Measurements from ENCODE around the gene PRKAR1A. TPM values are rescaled to one million over a fixed set of nuclear protein-coding genes. Genes with fewer than 3 reads are reported as not detected.

The PRKAR1A gene
- total RNA-seq, 1 experiment from 2014 or later: 433 TPM

GRCh38 chr17:68584581-68585303 is 72.5 kb downstream of the PRKAR1A start:
- Histone ChIP-seq H3K27ac (no peak overlapping the region), H3K4me3 (no peak overlapping the region), H3K9me3 (replicated peaks) (peaks cover 3% of the 10 kb centered on the region; the same call in 1 of the 2 replicates), H3K27me3 (replicated peaks) (no peaks in the 10 kb centered on the region), H3K36me3 (no peaks in the 10 kb centered on the region), H3K4me1 (replicated peaks) (no peaks in the 10 kb centered on the region)
- DNase-seq (ENCODE audit: low read depth in 1 of 2, low spot score in 2 of 2): no peak

DNA sequence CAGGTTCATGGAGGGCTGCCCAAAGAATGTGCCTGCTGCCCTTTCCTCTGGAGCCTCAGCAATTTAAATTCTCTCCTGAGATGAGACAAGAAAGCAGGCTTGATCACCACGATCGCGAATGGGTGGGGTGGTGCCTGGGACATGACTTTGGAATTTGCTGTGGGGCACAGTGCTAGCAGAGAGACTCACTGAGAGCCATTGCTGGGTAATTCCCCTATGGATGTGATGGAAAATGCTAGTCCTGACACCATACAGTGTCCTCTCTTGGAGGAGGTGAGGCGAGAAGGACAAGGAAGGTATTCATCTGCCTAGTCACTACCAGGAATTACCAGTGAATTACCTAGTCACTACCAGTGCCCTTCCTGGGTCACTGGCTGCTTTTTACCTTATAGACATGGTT is 73.4 kb downstream of the PRKAR1A start:
- no peaks in the 10 kb centered on the region for H3K4me1 ChIP-seq (replicated peaks)
- peaks cover 3% of the 10 kb centered on the region; the same call in 1 of the 2 replicates for H3K9me3 ChIP-seq (replicated peaks)
- H3K4me3 ChIP-seq: no peak overlapping the region
- H3K27me3 ChIP-seq (replicated peaks): no peaks in the 10 kb centered on the region
- H3K36me3 ChIP-seq: no peaks in the 10 kb centered on the region
- no peak for DNase-seq (ENCODE audit: low read depth in 1 of 2, low spot score in 2 of 2)
- H3K27ac ChIP-seq: no peak overlapping the region

- no peaks in the 10 kb centered on the region for H3K27me3 ChIP-seq (replicated peaks)
- no peak overlapping the region for H3K27ac ChIP-seq
- DNase-seq (ENCODE audit: low read depth in 1 of 2, low spot score in 2 of 2): no peak
- no peaks in the 10 kb centered on the region for H3K4me1 ChIP-seq (replicated peaks)
- H3K36me3 ChIP-seq: no peaks in the 10 kb centered on the region
- peaks cover 3% of the 10 kb centered on the region; the same call in 1 of the 2 replicates for H3K9me3 ChIP-seq (replicated peaks)
- no peak overlapping the region for H3K4me3 ChIP-seq
Measured at GRCh38 chr17:68587026-68587425, 74.8 kb downstream of the PRKAR1A start.

DNA sequence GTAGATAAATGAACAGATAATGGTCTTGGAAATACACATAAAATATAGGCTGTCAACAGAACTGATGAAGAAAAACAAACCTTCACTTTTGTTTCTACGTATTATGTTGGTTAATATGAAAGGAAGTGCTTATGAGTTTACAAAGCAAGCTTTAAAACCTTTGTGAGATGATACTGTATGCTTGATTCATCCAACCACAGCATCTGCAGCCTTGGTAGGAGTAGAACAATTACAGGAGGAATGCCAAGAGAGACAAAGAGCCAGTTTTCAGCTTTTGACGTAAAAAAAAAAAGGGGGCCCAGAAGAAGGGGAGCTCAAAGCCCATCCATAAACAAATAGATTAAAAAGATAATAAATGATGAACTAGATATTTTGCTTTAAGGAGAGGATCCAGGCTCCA is 75.6 kb downstream of the PRKAR1A start:
- no peak for DNase-seq (ENCODE audit: low read depth in 1 of 2, low spot score in 2 of 2)
- Histone ChIP-seq H3K9me3 (replicated peaks) (peaks cover 3% of the 10 kb centered on the region; the same call in 1 of the 2 replicates), H3K27me3 (replicated peaks) (no peaks in the 10 kb centered on the region), H3K36me3 (no peaks in the 10 kb centered on the region), H3K27ac (no peak overlapping the region), H3K4me1 (replicated peaks) (no peaks in the 10 kb centered on the region), H3K4me3 (no peak overlapping the region)

- Histone ChIP-seq H3K27me3 (replicated peaks) (no peaks in the 10 kb centered on the region), H3K9me3 (replicated peaks) (peaks cover 3% of the 10 kb centered on the region; the same call in 1 of the 2 replicates), H3K4me3 (no peak overlapping the region), H3K36me3 (no peaks in the 10 kb centered on the region), H3K4me1 (replicated peaks) (no peaks in the 10 kb centered on the region), H3K27ac (no peak overlapping the region)
- no peak for DNase-seq (ENCODE audit: low read depth in 1 of 2, low spot score in 2 of 2)
Measured at GRCh38 chr17:68588362-68588761, 76.1 kb downstream of the PRKAR1A start.

- peak in 1 of 2 experiments; percentile 30 for DNase-seq (ENCODE audit: low read depth in 1 of 2, low spot score in 2 of 2)
- Histone ChIP-seq H3K27me3 (replicated peaks) (no peaks in the 10 kb centered on the region), H3K9me3 (replicated peaks) (peaks cover 3% of the 10 kb centered on the region; the same call in 1 of the 2 replicates), H3K4me1 (replicated peaks) (no peaks in the 10 kb centered on the region), H3K36me3 (no peaks in the 10 kb centered on the region), H3K4me3 (no peak overlapping the region), H3K27ac (no peak overlapping the region)
Measured at GRCh38 chr17:68589086-68589485, 76.9 kb downstream of the PRKAR1A start.

DNA sequence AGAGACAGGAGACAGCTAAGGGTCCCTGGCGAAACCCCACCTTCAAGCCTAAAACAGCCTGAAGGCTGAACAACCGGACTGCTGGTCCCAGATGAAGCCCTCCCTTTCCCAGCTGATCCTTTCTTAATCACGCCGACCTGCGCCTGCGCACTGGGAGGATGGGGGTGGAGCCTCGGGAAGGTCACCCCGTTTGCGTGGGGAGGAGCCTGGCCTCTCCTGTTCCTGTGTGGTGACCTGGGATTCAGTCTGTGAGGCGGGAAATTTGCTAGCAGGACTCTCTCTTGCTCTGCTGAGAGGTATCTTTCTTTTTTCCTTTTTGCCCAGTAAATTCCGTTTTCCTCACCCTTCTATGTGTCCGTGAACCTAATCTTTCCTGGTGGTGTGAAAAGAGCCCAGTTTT is 79.4 kb downstream of the PRKAR1A start:
- DNase-seq (ENCODE audit: low read depth in 1 of 2, low spot score in 2 of 2): no peak
- Histone ChIP-seq H3K36me3 (no peaks in the 10 kb centered on the region), H3K4me1 (replicated peaks) (no peaks in the 10 kb centered on the region), H3K9me3 (replicated peaks) (no peaks in the 10 kb centered on the region), H3K27ac (no peak overlapping the region), H3K27me3 (replicated peaks) (no peaks in the 10 kb centered on the region), H3K4me3 (no peak overlapping the region)

DNA sequence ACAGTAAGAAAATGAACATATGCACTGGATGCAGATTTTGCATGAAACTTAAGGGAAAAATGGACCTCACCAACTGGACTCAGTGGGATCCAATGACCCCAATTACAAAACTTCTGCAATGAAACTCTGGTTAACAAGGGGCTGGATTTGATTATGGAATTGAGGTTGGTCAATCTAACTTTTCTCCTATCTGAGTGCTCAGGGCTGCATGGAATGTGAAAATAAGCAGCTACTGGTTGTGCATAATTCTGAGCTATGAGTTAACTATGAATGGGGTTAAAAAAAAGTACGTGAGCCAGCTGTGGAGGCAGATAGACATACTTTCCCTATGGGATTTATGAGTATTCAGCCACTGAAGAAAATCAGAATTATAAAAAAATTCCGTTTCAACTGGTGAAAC is 79.8 kb downstream of the PRKAR1A start:
- Histone ChIP-seq H3K4me1 (replicated peaks) (no peaks in the 10 kb centered on the region), H3K27ac (no peak overlapping the region), H3K9me3 (replicated peaks) (no peaks in the 10 kb centered on the region), H3K36me3 (no peaks in the 10 kb centered on the region), H3K4me3 (no peak overlapping the region), H3K27me3 (replicated peaks) (no peaks in the 10 kb centered on the region)
- no peak for DNase-seq (ENCODE audit: low read depth in 1 of 2, low spot score in 2 of 2)

DNA sequence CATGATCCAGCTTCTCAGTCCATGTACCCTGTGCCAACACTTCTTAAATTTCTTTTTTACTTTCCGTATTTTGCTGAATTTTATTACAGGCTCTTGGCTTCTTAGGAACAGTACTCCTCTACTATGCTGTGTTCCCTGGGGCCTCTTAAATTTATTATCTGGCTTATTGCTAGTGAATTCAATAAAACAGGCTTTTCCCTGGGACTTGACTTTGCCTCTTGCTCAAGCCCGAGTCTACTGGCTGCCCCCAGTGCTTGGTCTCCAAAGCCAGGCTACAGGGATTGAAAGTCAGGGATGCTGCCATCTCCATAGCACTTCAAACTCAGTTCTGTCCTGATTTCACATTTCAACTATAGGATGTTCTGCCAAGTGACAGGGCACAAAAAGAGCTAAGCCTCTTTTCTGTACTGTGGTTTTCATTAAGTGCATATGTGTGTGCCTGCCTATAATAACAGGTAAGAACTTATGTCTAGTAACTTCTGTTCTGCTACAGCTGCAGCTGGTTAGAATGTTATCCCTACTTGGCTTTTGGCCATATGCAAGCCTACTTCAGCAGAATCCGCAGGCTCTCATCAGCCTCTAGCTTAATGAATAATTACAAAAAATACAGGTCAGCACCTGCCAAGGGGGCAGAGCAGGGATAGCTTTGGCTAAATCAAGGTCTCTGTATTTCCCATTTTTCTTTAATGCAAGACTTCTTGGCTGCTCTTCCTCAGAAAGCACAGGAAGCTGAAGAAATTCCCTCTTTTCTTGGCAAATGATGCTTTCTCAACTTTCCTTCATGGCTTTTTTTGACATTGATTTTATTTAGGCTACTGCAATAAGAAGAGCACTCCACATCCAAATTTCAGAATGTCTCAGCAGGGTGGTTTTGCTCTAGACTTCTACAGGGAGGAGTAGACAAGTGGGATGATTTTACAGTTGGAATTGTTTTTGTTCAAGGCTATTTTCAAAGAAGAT is 80.7 kb downstream of the PRKAR1A start:
- H3K36me3 ChIP-seq: no peaks in the 10 kb centered on the region
- DNase-seq (ENCODE audit: low read depth in 1 of 2, low spot score in 2 of 2): no peak
- H3K9me3 ChIP-seq (replicated peaks): no peaks in the 10 kb centered on the region
- H3K27me3 ChIP-seq (replicated peaks): no peaks in the 10 kb centered on the region
- H3K4me1 ChIP-seq (replicated peaks): no peaks in the 10 kb centered on the region
- H3K4me3 ChIP-seq: no peak overlapping the region
- no peak overlapping the region for H3K27ac ChIP-seq

DNA sequence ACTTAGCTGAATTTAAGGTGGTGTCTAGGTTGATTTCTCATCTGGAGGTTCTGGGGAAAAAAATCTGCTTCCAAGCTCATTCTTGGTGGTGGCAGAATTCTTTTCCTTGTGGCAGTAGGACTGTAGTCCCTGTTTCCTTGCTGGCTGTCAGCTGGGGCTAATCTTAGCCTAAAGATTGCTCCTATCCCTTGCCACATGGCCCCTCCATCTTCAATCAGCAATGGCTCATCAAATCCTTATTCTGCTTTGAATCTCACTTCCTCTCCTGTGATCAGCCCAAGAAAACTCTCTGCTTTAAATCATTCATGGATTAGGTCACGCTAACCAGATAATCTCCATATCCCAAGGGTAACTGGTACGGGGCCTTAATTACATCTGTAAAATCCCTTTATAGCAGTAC is 82.3 kb downstream of the PRKAR1A start:
- Histone ChIP-seq H3K27ac (no peak overlapping the region), H3K4me1 (replicated peaks) (no peaks in the 10 kb centered on the region), H3K9me3 (replicated peaks) (no peaks in the 10 kb centered on the region)

GRCh38 chr17:68595496-68595895 is 83.3 kb downstream of the PRKAR1A start:
- 0 out of 2 replicates have a peak, but pooled peaks cover 4% of the 10 kb centered on the region for H3K4me1 ChIP-seq (replicated peaks)
- H3K36me3 ChIP-seq: no peaks in the 10 kb centered on the region
- no peak for DNase-seq (ENCODE audit: low read depth in 1 of 2, low spot score in 2 of 2)
- H3K9me3 ChIP-seq (replicated peaks): peaks cover 3% of the 10 kb centered on the region; the same call in 1 of the 2 replicates
- H3K4me3 ChIP-seq: no peak overlapping the region
- no peak overlapping the region for H3K27ac ChIP-seq
- peaks cover 18% of the 10 kb centered on the region for H3K27me3 ChIP-seq (replicated peaks)

More for the DNA sequence above, 82.3 kb downstream of the PRKAR1A start:
- H3K27me3 ChIP-seq (replicated peaks): peaks cover 9% of the 10 kb centered on the region
- DNase-seq (ENCODE audit: low read depth in 1 of 2, low spot score in 2 of 2): no peak
- H3K36me3 ChIP-seq: no peaks in the 10 kb centered on the region
- H3K4me3 ChIP-seq: no peak overlapping the region

- Histone ChIP-seq H3K27me3 (replicated peaks) (peaks cover 22% of the 10 kb centered on the region), H3K36me3 (no peaks in the 10 kb centered on the region), H3K27ac (no peak overlapping the region), H3K4me3 (no peak overlapping the region), H3K4me1 (replicated peaks) (peaks cover 7% of the 10 kb centered on the region; the same call in 1 of the 2 replicates), H3K9me3 (replicated peaks) (peaks cover 4% of the 10 kb centered on the region; the same call in 1 of the 2 replicates)
- no peak for DNase-seq (ENCODE audit: low read depth in 1 of 2, low spot score in 2 of 2)
Measured at GRCh38 chr17:68595986-68596385, 83.8 kb downstream of the PRKAR1A start.

- Histone ChIP-seq H3K27ac (no peak overlapping the region), H3K27me3 (replicated peaks) (peaks cover 24% of the 10 kb centered on the region), H3K36me3 (no peaks in the 10 kb centered on the region), H3K4me3 (no peak overlapping the region), H3K9me3 (replicated peaks) (peaks cover 4% of the 10 kb centered on the region; the same call in 1 of the 2 replicates), H3K4me1 (replicated peaks) (peaks cover 7% of the 10 kb centered on the region; the same call in 1 of the 2 replicates)
- DNase-seq (ENCODE audit: low read depth in 1 of 2, low spot score in 2 of 2): no peak
Measured at GRCh38 chr17:68596411-68596945, 84.2 kb downstream of the PRKAR1A start.

All from SJSA1 (cell line).